Duodenal mucosa (tissue), 2 donors: ENCODE data around the gene LRCH4.

Experiments used
- H3K27ac ChIP-seq: one replicate; pipeline ENCODE4 v1.7.0; 2013; ENCODE audit warnings: low read depth, low read length
- H3K27me3 ChIP-seq, 2 donors: one replicate each; pipeline ENCODE4 v1.7.0; 2013; ENCODE audit warnings: low read length in 2 of 2, control low read depth in 1 of 2; ENCODE audit not compliant: insufficient read depth in 2 of 2, control insufficient read depth in 1 of 2
- H3K36me3 ChIP-seq, 2 donors: one replicate each; pipeline ENCODE4 v1.7.0; 2013; ENCODE audit warnings: low read length in 2 of 2, control low read depth in 1 of 2; ENCODE audit not compliant: insufficient read depth in 2 of 2, control insufficient read depth in 1 of 2
- H3K4me1 ChIP-seq, 2 donors: one replicate each; pipeline ENCODE4 v1.7.0; 2013; ENCODE audit warnings: low read length in 2 of 2, control low read depth in 1 of 2; ENCODE audit not compliant: insufficient read depth in 2 of 2, control insufficient read depth in 1 of 2
- H3K4me3 ChIP-seq, 2 donors: one replicate each; pipeline ENCODE4 v1.7.0; 2013; ENCODE audit warnings: low read length in 2 of 2, low read depth in 1 of 2
- H3K9ac ChIP-seq, 2 donors: one replicate each; pipeline ENCODE4 v1.7.0; 2013; ENCODE audit warnings: low read length in 2 of 2, low read depth in 1 of 2
- H3K9me3 ChIP-seq, 2 donors: one replicate each; pipeline ENCODE4 v1.7.0; 2013; ENCODE audit warnings: low read length in 2 of 2, control low read depth in 1 of 2; ENCODE audit not compliant: control insufficient read depth in 1 of 2

LRCH4 gene

GRCh38 chr7:100621554-100621953 lies 35.6 kb upstream of the LRCH4 start:
- Histone ChIP-seq H3K9me3 (no peaks in the 10 kb centered on the region), H3K36me3 (no peaks in the 10 kb centered on the region), H3K4me1 (peaks cover 0 to 5% of the 10 kb centered on the region in 2 donors), H3K27ac (no peak overlapping the region), H3K9ac (no peak overlapping the region), H3K27me3 (no peaks in the 10 kb centered on the region), H3K4me3 (no peak overlapping the region)

- H3K9ac ChIP-seq, result no peak overlapping the region
- H3K9me3 ChIP-seq, result no peaks in the 10 kb centered on the region
- no peaks in the 10 kb centered on the region for H3K27me3 ChIP-seq
- no peaks in the 10 kb centered on the region for H3K36me3 ChIP-seq
- no peak overlapping the region for H3K4me3 ChIP-seq
- H3K27ac ChIP-seq, result no peak overlapping the region
- H3K4me1 ChIP-seq, result no peaks in the 10 kb centered on the region
Observed at GRCh38 chr7:100620804-100621203, 34.9 kb upstream of the LRCH4 start.

GRCh38 chr7:100620239-100620638 lies 34.3 kb upstream of the LRCH4 start:
- no peaks in the 10 kb centered on the region for H3K4me1 ChIP-seq
- H3K4me3 ChIP-seq, result no peak overlapping the region
- H3K36me3 ChIP-seq, result no peaks in the 10 kb centered on the region
- no peak overlapping the region for H3K27ac ChIP-seq
- H3K9me3 ChIP-seq, result no peaks in the 10 kb centered on the region
- no peak overlapping the region for H3K9ac ChIP-seq
- no peaks in the 10 kb centered on the region for H3K27me3 ChIP-seq

- H3K27ac ChIP-seq, result no peak overlapping the region
- no peaks in the 10 kb centered on the region for H3K27me3 ChIP-seq
- no peaks in the 10 kb centered on the region for H3K36me3 ChIP-seq
- H3K4me1 ChIP-seq, result peaks cover 6 to 14% of the 10 kb centered on the region in 2 donors
- no peak overlapping the region for H3K9ac ChIP-seq
- no peak overlapping the region for H3K4me3 ChIP-seq
- H3K9me3 ChIP-seq, result no peaks in the 10 kb centered on the region
Observed at GRCh38 chr7:100614308-100614861, 28.5 kb upstream of the LRCH4 start.

GRCh38 chr7:100613412-100614175 lies 27.7 kb upstream of the LRCH4 start:
- H3K4me3 ChIP-seq, result peak overlapping the region; percentile 13 to 76
- H3K4me1 ChIP-seq, result peaks cover 6 to 14% of the 10 kb centered on the region in 2 donors
- H3K36me3 ChIP-seq, result no peaks in the 10 kb centered on the region
- no peaks in the 10 kb centered on the region for H3K9me3 ChIP-seq
- H3K9ac ChIP-seq, result peak overlapping the region; percentile 57 to 77
- no peak overlapping the region for H3K27ac ChIP-seq
- no peaks in the 10 kb centered on the region for H3K27me3 ChIP-seq

- no peaks in the 10 kb centered on the region for H3K27me3 ChIP-seq
- H3K27ac ChIP-seq, result no peak overlapping the region
- H3K9ac ChIP-seq, result peak overlapping the region; percentile 57 to 77
- no peaks in the 10 kb centered on the region for H3K9me3 ChIP-seq
- H3K4me1 ChIP-seq, result peaks cover 6 to 14% of the 10 kb centered on the region in 2 donors
- H3K4me3 ChIP-seq, result peak overlapping the region; percentile 76 to 78
- no peaks in the 10 kb centered on the region for H3K36me3 ChIP-seq
Observed at GRCh38 chr7:100612730-100613390, 26.9 kb upstream of the LRCH4 start.

GRCh38 chr7:100611983-100612729 lies 26.2 kb upstream of the LRCH4 start, which contains the start of gene MOSPD3:
Gene MOSPD3 (plus strand): TSS chr7:100612540. CDS start chr7:100612792, 252 bp downstream.
- Histone ChIP-seq H3K9ac (peak within 1 kb of the TSS; percentile 75 to 82), H3K4me3 (peak within 1 kb of the TSS; percentile 76 to 78), H3K36me3 (no peaks in the 10 kb centered on the region), H3K27ac (peak within 1 kb of the TSS; percentile 95), H3K27me3 (no peaks in the 10 kb centered on the region), H3K4me1 (peaks cover 6 to 14% of the 10 kb centered on the region in 2 donors), H3K9me3 (no peaks in the 10 kb centered on the region)

- Histone ChIP-seq H3K4me1 (peaks cover 12 to 20% of the 10 kb centered on the region in 2 donors), H3K9ac (no peak overlapping the region), H3K9me3 (no peaks in the 10 kb centered on the region), H3K4me3 (no peak overlapping the region), H3K27ac (no peak overlapping the region), H3K36me3 (no peaks in the 10 kb centered on the region), H3K27me3 (peaks cover 0 to 13% of the 10 kb centered on the region in 2 donors)
Observed at GRCh38 chr7:100609958-100610357, 24.0 kb upstream of the LRCH4 start.

- no peaks in the 10 kb centered on the region for H3K9me3 ChIP-seq
Observed at GRCh38 chr7:100607111-100607510, 21.2 kb upstream of the LRCH4 start.

More at GRCh38 chr7:100607111-100607510, 21.2 kb upstream of the LRCH4 start:
- no peak overlapping the region for H3K9ac ChIP-seq
- peaks cover 12 to 14% of the 10 kb centered on the region in 2 donors for H3K4me1 ChIP-seq
- no peak overlapping the region for H3K4me3 ChIP-seq
- H3K36me3 ChIP-seq, result no peaks in the 10 kb centered on the region
- H3K27me3 ChIP-seq, result peaks cover 0 to 16% of the 10 kb centered on the region in 2 donors
- H3K27ac ChIP-seq, result no peak overlapping the region
